Measurements from ENCODE around the gene DYSF. TPM values are rescaled to one million over a fixed set of nuclear protein-coding genes. Genes with fewer than 3 reads are reported as not detected.

DYSF gene
- total RNA-seq, 1 experiment from 2014 or later = 0.89 TPM

- TF ChIP-seq JUND (IDR thresholded peaks at IDR 0.05) (no peak), MAX (IDR thresholded peaks at IDR 0.05) (no peak), CTCF (IDR thresholded peaks at IDR 0.05 in 2 of 3, conservative IDR thresholded peaks at IDR 0.05 in 1 of 3; ENCODE audit: borderline replicate concordance in 1 of 3, insufficient read depth in 1 of 3, low read depth in 2 of 3, low read length in 2 of 3) (no peak), CEBPB (IDR thresholded peaks at IDR 0.05; ENCODE audit: low read depth) (no peak), ATF3 (IDR thresholded peaks at IDR 0.05) (no peak), EGR1 (IDR thresholded peaks at IDR 0.05; ENCODE audit: low read depth) (no peak), CBX3 (IDR thresholded peaks at IDR 0.05; ENCODE audit: low read depth) (no peak)
These were observed 57.6 kb downstream of the DYSF start (continued) for GRCh38 chr2:71510938-71511337.

GRCh38 chr2:71511776-71512175 is 58.4 kb downstream of the DYSF start:
- Histone ChIP-seq H3K9me3 (ENCODE audit: control insufficient read depth in 1 of 2, insufficient read depth in 1 of 2, low read depth in 1 of 2, low read length in 2 of 2) (no peaks in the 10 kb centered on the region), H3K36me3 (ENCODE audit: control insufficient read depth in 1 of 2, insufficient read depth in 2 of 2, low read length in 2 of 2) (no peaks in the 10 kb centered on the region), H3K27me3 (ENCODE audit: insufficient read depth, low read length) (no peaks in the 10 kb centered on the region; the same call in 1 of the 2 replicates), H4K20me1 (ENCODE audit: insufficient read depth) (no peaks in the 10 kb centered on the region), H3K27ac (ENCODE audit: low read depth, low read length) (no peak overlapping the region), H3K79me2 (ENCODE audit: insufficient read depth, low read length) (no peaks in the 10 kb centered on the region), H3K9me2 (ENCODE audit: insufficient read depth) (no peaks in the 10 kb centered on the region), H2AFZ (ENCODE audit: low read depth, low read length, poor library complexity, severe bottlenecking) (no peak overlapping the region), H3K4me2 (ENCODE audit: low read length) (no peak overlapping the region), H3K9ac (ENCODE audit: low read length) (no peak overlapping the region), H3K4me1 (ENCODE audit: control insufficient read depth in 1 of 2, insufficient read depth in 2 of 2, low read length in 2 of 2) (no peaks in the 10 kb centered on the region), H3K4me3 (replicated peaks in 1 of 2; ENCODE audit: low read depth in 1 of 2, low read length in 2 of 2) (no peak overlapping the region)
- no peak for ATAC-seq
- BruUV-seq (replicated peaks) = no TSS peak
- TF ChIP-seq EZH2 (IDR thresholded peaks at IDR 0.05) (no peak), JUND (IDR thresholded peaks at IDR 0.05) (no peak), REST (IDR thresholded peaks at IDR 0.05; ENCODE audit: low read depth) (no peak), RAD21 (IDR thresholded peaks at IDR 0.05; ENCODE audit: low read depth) (no peak), MAX (IDR thresholded peaks at IDR 0.05) (no peak), CEBPB (IDR thresholded peaks at IDR 0.05; ENCODE audit: low read depth) (no peak), ZNF274 (IDR thresholded peaks at IDR 0.05; ENCODE audit: low read depth, low read length) (no peak), ZFX (IDR thresholded peaks at IDR 0.05) (no peak), POLR2A (IDR thresholded peaks at IDR 0.05; ENCODE audit: borderline replicate concordance, extremely low read depth, insufficient read depth, insufficient read length) (no peak), SP1 (IDR thresholded peaks at IDR 0.05; ENCODE audit: low read depth) (no peak), EGR1 (IDR thresholded peaks at IDR 0.05; ENCODE audit: low read depth) (no peak), SIN3A (IDR thresholded peaks at IDR 0.05; ENCODE audit: low read depth) (no peak), ATF3 (IDR thresholded peaks at IDR 0.05) (no peak), CBX3 (IDR thresholded peaks at IDR 0.05; ENCODE audit: low read depth) (no peak), YY1 (IDR thresholded peaks at IDR 0.05; ENCODE audit: extremely low read depth, insufficient replicate concordance, low read depth, low read length) (no peak), EZH2phosphoT487 (IDR thresholded peaks at IDR 0.05; ENCODE audit: borderline replicate concordance) (no peak), POLR2AphosphoS5 (IDR thresholded peaks at IDR 0.05; ENCODE audit: low read depth, low read length) (no peak), ELF1 (IDR thresholded peaks at IDR 0.05; ENCODE audit: borderline replicate concordance, low read depth) (no peak)
- no peak for DNase-seq (ENCODE audit: low read depth, low spot score)
- intact Hi-C loops (cut with micrococcal nuclease) = no loop called here
- RAD21 ChIA-PET (ENCODE audit: low non-redundant PET in 1 of 2, low total read pairs in 2 of 2, uncharacterized antibody in 2 of 2, unreplicated experiment in 2 of 2) = no interaction called here
- POLR2A ChIA-PET = interaction anchor here (1.9 kb wide), 1 partner anchor 212 kb away, joined by 4 read pairs; no protein-coding TSS in a partner anchor
- CTCF ChIA-PET = interaction anchor here (1.4 to 4.0 kb wide), 3 partner anchors 50 to 212 kb away, joined by 5 to 147 read pairs (median 61); no protein-coding TSS in a partner anchor
